K562 (cell line): Measurements from ENCODE around the gene BRWD1. TPM values are rescaled to one million over a fixed set of nuclear protein-coding genes. Genes with fewer than 3 reads are reported as not detected.

Source experiments
- DIDO1 ChIP-seq: fragments of 450-650 bp; IDR thresholded peaks from 2 replicates; pipeline ENCODE4 v1.6.1; 2016; ENCODE audit warnings: low read depth, missing biosample characterization, missing genetic modification characterization
- DMBX1 ChIP-seq: fragments of 250-450 bp; sonication (Bioruptor Pico); IDR thresholded peaks from 2 replicates; pipeline ENCODE4 v1.8.0; 2022; ENCODE audit warnings: inconsistent platforms, mild to moderate bottlenecking, moderate library complexity, borderline replicate concordance
- ELF2 ChIP-seq: fragments of 250-450 bp; sonication (Bioruptor Pico); IDR thresholded peaks from 2 replicates; pipeline ENCODE4 v1.5.0; 2021; ENCODE audit warnings: mild to moderate bottlenecking
- ELF4 ChIP-seq: fragments of 450-650 bp; formaldehyde crosslinking; IDR thresholded peaks from 2 replicates; pipeline ENCODE4 v1.4.0; 2022; ENCODE audit warnings: missing genetic modification characterization
- EZH2 ChIP-seq: IDR thresholded peaks from 2 replicates; pipeline ENCODE4 v1.6.1; 2012; ENCODE audit warnings: low read depth, mild to moderate bottlenecking, inconsistent platforms, low read length, borderline replicate concordance
- GATAD2A ChIP-seq: fragments of 450-650 bp; IDR thresholded peaks from 2 replicates; pipeline ENCODE4 v1.6.1; 2017
- MCM2 ChIP-seq: fragments of 450-650 bp; IDR thresholded peaks from 2 replicates; pipeline ENCODE4 v1.6.1; 2017; ENCODE audit warnings: low read depth, mild to moderate bottlenecking
- MEF2D ChIP-seq: conservative IDR thresholded peaks from 2 replicates; pipeline ENCODE4 v1.6.1; 2016; ENCODE audit warnings: low read depth, missing genetic modification characterization, missing compliant biosample characterization
- NFIC ChIP-seq: fragments of 450-650 bp; IDR thresholded peaks from 2 replicates; pipeline ENCODE4 v1.6.1; 2017; ENCODE audit warnings: mild to moderate bottlenecking, inconsistent platforms
- NKRF ChIP-seq: fragments of 450-650 bp; IDR thresholded peaks from 2 replicates; pipeline ENCODE4 v1.6.1; 2016; ENCODE audit warnings: borderline replicate concordance
- TEAD4 ChIP-seq, 2 experiments: sonication (generic) in 1 of 2; formaldehyde crosslinking in 1 of 2; IDR thresholded peaks; 2 replicates each; pipeline versions ENCODE4 v1.6.1 to v1.8.0; 2012 to 2022; ENCODE audit warnings: borderline replicate concordance in 1 of 2, inconsistent platforms in 1 of 2, low read length in 1 of 2, mild to moderate bottlenecking in 1 of 2, missing genetic modification reagents in 1 of 2
- TSHZ1 ChIP-seq: fragments of 250-450 bp; sonication (Bioruptor Pico); IDR thresholded peaks from 2 replicates; pipeline ENCODE4 v1.4.0; 2020; ENCODE audit warnings: mild to moderate bottlenecking, moderate library complexity
- ZNF121 ChIP-seq: sonication (generic); formaldehyde crosslinking; conservative IDR thresholded peaks from 2 replicates; pipeline ENCODE4 v1.8.0; 2022; ENCODE audit warnings: missing genetic modification reagents
- ZNF518B ChIP-seq: fragments of 250-450 bp; sonication (Bioruptor Pico); IDR thresholded peaks from 2 replicates; pipeline ENCODE4 v1.5.0; 2021; ENCODE audit warnings: mild to moderate bottlenecking, moderate library complexity
- ZNF764 ChIP-seq: fragments of 250-450 bp; sonication (Bioruptor Pico); IDR thresholded peaks from 2 replicates; pipeline ENCODE4 v1.4.0; 2020; ENCODE audit warnings: low read depth, mild to moderate bottlenecking, moderate library complexity
- ZSCAN32 ChIP-seq: fragments of 450-650 bp; formaldehyde crosslinking; IDR thresholded peaks from 2 replicates; pipeline ENCODE4 v1.4.0; 2020; ENCODE audit warnings: mild to moderate bottlenecking, moderate library complexity
- polyA plus RNA-seq, 8 experiments: library from polyadenylated mRNA; depleted of rRNA in 4 of 8; stranded (reverse) in 5 of 8; unstranded in 3 of 8; fragments of >200 nt; fragmentation: Nextera tagmentation in 2 of 8; fragmentation: Illumina TruSeq in 1 of 8; extraction: Ambion mirVana in 2 of 8; extraction: Trizol in 1 of 8; gene quantifications; 2 replicates each; pipeline versions ENCODE4 v1.2.1 to v1.2.3, GENCODE V29; 2011 to 2014; ENCODE audit warnings: inconsistent platforms in 1 of 8, missing spikeins in 1 of 8
- total RNA-seq, 7 experiments: library from RNA; depleted of rRNA in 6 of 7; stranded (reverse); fragments of >200 nt in 6 of 7; fragmentation: Illumina TruSeq in 2 of 7; extraction: Trizol in 2 of 7; gene quantifications; 2 replicates each; pipeline versions ENCODE4 v1.2.1 to v1.2.3, GENCODE V29; 2011 to 2021; ENCODE audit warnings: low replicate concordance in 1 of 7
- TF ChIP-seq, protein P1 (sequence below): sonication (generic); formaldehyde crosslinking; IDR thresholded peaks from 2 replicates; pipeline ENCODE4 v1.8.1; 2023; ENCODE audit warnings: mild to moderate bottlenecking, missing genetic modification reagents

The BRWD1 gene
- total and polyA plus RNA-seq, 9 of the 15 experiments (the other 6 are each of a cell fraction or from before 2014, with no cell fraction given) = 10.1 to 60.2 (median 34.1) TPM

DNA sequence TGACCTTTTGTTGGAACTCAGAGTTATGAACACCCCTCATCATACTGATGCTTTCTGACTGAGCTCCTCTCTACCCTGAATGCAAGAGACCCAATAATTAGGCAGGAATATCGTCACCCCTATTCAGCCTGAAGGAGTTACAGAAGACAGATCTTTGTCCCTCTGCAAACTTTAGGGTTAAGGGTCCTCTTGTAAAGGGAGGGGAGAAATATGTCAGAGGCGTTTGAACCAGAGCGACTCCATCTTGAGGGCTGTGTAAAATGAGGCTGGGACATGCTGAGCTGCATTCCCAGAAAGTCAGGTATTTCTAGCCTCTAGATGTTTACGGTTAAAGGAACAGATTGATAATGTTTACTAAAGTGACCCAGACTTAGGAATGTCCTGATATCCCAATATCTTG is 46.0 kb upstream of the BRWD1 start (continued):
- TF ChIP-seq NKRF (no peak), MEF2D (tag) (peak; percentile 92), DIDO1 (tag) (peak; percentile 81), EZH2 (no peak), ZNF121 (CRISPR knock-in tag) (no peak), ELF4 (CRISPR knock-in tag) (peak; percentile 82; the same call in 1 of the 2 replicates), DMBX1 (CRISPR knock-in tag) (peak; percentile 96), ELF2 (CRISPR knock-in tag) (peak; percentile 72), ZNF518B (CRISPR knock-in tag) (peak; percentile 59; the same call in 1 of the 2 replicates), ZSCAN32 (no peak), NFIC (no peak), GATAD2A (0 out of 2 replicates have a peak, but pooled peaks have one; percentile 27), TSHZ1 (CRISPR knock-in tag) (peak; percentile 91), ZNF764 (CRISPR knock-in tag) (no peak), MCM2 (no peak), TEAD4 (IDR thresholded peaks at IDR 0.05; ENCODE audit: low read length) (no peak), TEAD4 (CRISPR knock-in tag; IDR thresholded peaks at IDR 0.05; ENCODE audit: borderline replicate concordance) (no peak)
- TF ChIP-seq, protein P1, sequence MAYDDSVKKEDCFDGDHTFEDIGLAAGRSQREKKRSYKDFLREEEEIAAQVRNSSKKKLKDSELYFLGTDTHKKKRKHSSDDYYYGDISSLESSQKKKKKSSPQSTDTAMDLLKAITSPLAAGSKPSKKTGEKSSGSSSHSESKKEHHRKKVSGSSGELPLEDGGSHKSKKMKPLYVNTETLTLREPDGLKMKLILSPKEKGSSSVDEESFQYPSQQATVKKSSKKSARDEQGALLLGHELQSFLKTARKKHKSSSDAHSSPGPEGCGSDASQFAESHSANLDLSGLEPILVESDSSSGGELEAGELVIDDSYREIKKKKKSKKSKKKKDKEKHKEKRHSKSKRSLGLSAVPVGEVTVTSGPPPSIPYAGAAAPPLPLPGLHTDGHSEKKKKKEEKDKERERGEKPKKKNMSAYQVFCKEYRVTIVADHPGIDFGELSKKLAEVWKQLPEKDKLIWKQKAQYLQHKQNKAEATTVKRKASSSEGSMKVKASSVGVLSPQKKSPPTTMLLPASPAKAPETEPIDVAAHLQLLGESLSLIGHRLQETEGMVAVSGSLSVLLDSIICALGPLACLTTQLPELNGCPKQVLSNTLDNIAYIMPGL = no peak
